ENCODE results near the gene CAMK1D.
"Not testable (repeated sequence)": the region's sequence is repeated elsewhere in the genome, so short reads cannot be mapped to it uniquely, and the experiment has no call there.

Gene CAMK1D

GRCh38 chr10:12430406-12430982 lies 81.1 kb downstream of the CAMK1D start:
- DNase-seq (ENCODE audit: low read depth in 3 of 3): no peak

- no peak for DNase-seq (ENCODE audit: low read depth in 3 of 3)
These were observed 82.1 kb downstream of the CAMK1D start for GRCh38 chr10:12431151-12432101.

DNA sequence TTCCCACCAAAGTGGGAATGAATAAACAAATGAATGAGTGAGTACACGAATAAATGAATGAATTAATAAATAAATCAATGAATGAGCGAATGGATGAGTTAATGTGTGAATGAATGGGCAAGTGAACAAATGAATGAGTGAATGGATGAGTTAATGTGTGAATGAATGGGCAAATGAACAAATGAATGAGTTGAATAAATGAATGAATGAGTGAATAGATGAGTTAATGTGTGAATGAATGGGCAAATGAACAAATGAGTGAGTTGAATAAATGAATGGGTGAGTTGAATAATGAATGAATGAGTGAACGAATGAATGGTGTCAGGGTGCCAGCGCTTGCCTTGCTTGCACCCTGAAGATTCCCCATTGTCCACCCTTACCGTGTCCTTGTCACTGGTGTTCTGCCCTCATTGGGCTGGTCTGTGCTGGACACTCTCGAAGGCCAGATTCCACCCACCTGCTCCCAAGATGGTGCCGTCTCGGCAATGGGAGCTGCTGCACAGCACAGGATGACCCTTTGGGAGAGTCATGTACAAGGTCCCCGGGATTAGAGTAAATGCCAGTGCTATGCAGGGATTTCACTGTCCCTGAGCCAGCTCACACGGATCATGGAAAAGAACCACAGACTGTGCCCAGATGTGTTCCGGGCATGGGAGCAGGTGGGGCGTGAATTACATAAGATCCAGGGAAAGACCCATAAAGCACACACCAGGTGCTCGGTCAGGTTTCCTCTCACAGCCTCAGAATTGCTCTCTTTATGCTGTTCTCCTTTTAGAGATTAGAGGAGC lies 83.2 kb downstream of the CAMK1D start:
- no peak for DNase-seq (ENCODE audit: low read depth in 3 of 3)

- DNase-seq (ENCODE audit: low read depth in 3 of 3): no peak
These were observed 84.9 kb downstream of the CAMK1D start for GRCh38 chr10:12434277-12434676.

GRCh38 chr10:12434677-12435076 lies 85.3 kb downstream of the CAMK1D start:
- DNase-seq (ENCODE audit: low read depth in 3 of 3): not testable (repeated sequence)

DNA sequence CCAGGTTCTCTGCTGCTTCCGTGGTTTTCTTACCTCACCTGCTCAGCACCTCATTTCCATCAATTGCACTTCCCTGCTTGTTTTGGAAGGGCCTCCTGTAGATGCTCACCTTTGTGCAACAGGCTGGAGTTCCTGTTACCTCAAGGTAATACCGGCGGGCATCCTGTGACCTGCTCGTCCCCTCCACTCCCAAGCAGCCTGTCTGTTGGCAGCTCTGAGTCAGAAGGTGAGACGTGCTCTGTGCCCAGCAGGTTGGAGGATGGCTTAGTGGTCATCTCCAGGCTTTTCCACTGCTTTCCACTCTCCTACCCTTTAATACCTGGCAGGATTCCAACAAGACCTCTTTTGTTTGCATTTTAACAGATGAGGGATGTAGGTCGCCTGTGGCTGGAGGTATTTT lies 86.0 kb downstream of the CAMK1D start:
- no peak for DNase-seq (ENCODE audit: low read depth in 3 of 3)

DNA sequence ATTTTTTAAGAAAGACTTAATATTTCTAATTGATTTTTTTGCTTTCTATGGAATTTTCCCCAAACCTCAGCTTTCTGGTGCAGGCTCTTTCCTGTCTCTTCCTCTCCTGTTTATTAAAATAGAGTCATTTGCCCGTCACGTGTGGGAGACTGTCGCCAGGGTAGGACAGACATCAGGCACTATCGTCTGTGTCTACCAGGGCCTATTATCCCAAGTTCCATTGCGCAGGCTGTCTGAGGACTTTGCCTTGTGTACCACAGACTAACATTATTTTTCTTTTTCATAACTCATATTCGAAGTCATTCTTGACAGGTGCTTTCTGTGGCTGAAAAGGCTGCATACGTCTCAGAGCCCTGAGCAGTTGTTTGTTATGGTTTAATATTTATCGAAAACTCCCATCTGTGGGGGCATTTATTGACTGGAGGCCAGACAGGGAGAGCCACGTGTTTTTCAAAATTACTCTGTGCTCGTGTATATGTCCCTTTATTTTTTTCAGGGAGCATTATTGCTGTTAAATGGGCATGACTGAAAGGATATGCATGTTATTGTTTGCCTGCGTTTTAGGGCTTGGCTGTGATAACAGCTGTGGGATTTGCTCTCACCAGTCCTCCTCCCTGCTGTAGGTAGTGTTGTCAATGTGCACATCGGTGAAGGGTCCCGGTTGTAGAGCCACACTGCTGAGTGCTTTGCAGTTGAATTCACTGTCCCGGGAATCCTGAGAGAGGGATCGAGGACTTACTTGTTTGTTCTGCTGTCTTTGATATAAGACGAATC lies 89.8 kb downstream of the CAMK1D start:
- DNase-seq (ENCODE audit: low read depth in 3 of 3): no peak

- not testable (repeated sequence) for DNase-seq (ENCODE audit: low read depth in 3 of 3)
These were observed 90.4 kb downstream of the CAMK1D start for GRCh38 chr10:12439767-12440166.

GRCh38 chr10:12443026-12443425 lies 93.7 kb downstream of the CAMK1D start:
- no peak for DNase-seq (ENCODE audit: low read depth in 3 of 3)

DNA sequence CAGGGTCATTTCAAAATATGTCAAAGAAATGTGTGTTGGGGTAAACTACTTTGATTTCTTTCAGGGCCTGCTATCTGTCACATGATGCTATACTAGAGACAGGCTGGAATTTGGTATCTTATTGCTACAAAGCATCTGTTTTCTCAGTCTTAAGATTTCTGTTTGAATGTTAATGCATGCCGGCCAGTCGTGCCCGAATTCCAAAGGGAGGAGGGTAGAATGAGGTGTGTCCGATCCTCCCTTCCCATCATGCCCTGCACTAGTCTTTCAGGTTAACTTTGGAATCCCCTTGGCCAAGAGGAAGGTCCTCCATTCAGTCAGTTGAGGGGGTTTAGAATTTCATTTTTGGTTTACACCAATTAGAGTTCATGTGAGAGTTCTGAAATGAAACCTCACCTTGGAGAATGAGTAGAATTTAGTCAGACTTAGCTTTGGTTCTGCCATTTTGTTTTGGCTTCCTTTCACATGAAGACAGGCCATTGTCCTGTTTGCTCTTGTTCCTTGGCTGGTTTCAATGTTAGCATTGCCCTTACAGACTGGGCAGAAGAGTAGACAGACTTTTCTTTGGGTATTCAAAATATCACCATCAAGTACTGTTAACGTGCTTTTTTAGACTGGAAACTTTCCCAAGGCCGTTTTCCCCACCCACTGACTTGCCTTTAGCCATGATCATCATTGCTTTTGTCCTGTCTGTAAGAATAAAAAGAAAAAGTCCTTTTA lies 95.8 kb downstream of the CAMK1D start:
- DNase-seq (ENCODE audit: low read depth in 3 of 3): no peak

GRCh38 chr10:12445701-12446334 lies 96.5 kb downstream of the CAMK1D start:
- no peak for DNase-seq (ENCODE audit: low read depth in 3 of 3)

DNA sequence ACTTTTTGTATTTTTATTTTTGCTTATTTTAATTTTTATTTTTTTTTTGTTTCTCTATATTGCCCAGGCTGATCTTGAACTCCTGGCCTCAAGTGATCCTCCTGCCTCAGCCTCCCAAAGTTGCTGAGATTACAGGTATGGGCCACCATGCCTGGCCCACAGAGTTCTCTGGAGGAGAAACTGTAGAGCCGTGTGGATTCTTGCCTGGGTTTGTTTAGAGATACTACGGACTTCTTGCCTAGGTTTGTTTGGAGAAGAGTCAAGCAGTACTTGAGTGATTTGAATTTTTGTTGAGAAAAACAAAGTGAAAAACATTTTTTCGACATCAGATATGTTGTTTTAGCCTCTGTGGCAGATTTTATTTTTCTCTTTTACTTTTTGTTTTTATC lies 99.0 kb downstream of the CAMK1D start:
- no peak for DNase-seq (ENCODE audit: low read depth in 3 of 3)

GRCh38 chr10:12448729-12449391 lies 99.5 kb downstream of the CAMK1D start:
- DNase-seq (ENCODE audit: low read depth in 3 of 3): peak; percentile 11 to 57 (median 51)

GRCh38 chr10:12455318-12455717 lies 106.0 kb downstream of the CAMK1D start:
- no peak for DNase-seq (ENCODE audit: low read depth in 3 of 3)

GRCh38 chr10:12455766-12456165 lies 106.4 kb downstream of the CAMK1D start:
- DNase-seq (ENCODE audit: low read depth in 3 of 3): no peak

DNA sequence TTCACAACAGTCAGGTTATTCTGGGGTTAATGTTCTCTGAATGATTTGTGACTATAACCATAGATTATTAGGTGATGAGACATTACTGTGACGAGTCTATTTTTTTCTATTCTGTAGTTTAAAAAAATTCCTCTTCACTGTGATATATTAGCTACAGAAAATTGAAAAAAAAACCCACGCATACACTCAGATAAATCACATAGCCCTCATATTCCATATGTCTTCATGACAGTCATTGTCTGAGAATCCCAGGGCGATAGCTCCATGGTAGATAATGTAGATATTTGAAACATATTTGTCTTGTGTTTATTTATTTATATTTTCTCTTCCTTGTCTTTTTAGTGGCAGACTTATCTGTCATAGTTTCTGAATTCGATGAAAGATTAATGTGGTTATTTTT lies 110.0 kb downstream of the CAMK1D start:
- DNase-seq (ENCODE audit: low read depth in 3 of 3): no peak

GRCh38 chr10:12459762-12460161 lies 110.4 kb downstream of the CAMK1D start:
- no peak for DNase-seq (ENCODE audit: low read depth in 3 of 3)

DNA sequence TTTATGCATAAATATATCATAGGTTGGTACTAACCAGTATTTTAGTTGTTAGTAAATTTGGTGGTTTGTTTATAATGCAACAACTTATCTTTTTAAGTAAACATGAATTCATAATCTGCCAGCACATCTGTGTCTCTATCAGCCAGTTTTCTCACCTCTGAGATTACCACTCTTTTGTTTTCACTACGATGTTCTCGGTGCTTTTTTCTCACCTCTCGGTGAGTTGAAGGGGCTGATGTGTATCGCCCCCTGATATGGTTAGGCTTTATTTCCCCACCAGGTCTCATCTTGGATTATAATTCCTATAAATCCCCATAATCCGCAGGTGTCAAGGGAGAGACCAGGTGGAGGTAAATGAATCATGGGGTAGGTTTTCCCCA lies 114.1 kb downstream of the CAMK1D start:
- no peak for DNase-seq (ENCODE audit: low read depth in 3 of 3)

DNA sequence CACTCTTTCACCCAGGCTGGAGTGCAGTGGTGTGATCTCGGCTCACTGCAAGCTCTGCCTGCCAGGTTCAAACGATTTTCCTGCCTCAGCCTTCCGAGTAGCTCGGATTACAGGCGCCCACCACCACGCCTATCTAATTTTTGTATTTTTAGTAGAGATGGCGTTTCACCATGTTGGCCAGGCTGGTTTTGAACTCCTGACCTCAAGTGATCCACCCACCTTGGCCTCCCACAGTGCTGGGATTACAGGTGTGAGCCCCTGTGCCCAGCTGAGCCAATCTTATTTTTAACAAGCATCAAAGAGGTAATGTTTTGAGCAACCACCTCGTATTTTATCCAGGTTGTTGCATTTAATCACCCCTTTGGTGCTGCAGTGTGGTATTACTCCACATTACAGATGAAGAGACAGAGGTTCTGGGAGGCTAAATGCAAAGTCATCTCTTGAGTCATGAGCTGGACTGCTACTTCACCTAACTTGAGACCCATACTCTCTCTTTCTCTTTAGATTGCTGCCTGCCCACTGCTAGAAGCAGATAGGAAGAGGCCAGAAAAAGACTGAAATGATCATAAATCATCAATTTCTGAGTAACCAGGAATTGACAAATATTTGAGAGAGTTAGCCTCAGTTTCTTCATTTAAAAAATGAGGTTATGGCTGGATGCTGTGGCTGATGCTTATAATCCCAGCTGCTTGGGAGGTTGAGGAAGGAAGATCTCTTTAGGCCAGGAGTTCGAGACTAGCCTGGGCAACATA lies 116.2 kb downstream of the CAMK1D start:
- DNase-seq (ENCODE audit: low read depth in 3 of 3): no peak

Measured in stimulated activated CD4-positive, alpha-beta T cell treated with anti-CD3 and anti-CD28 coated beads, TNF-alpha, amount 100 ng/mL, for 4 hours (primary cell).